HepG2 (cell line): Measurements from ENCODE around the gene F8.

Experiments used
- ATF2 ChIP-seq: sonication (generic); formaldehyde crosslinking; IDR thresholded peaks from 2 replicates; pipeline ENCODE4 v1.4.0; 2020; ENCODE audit warnings: missing genetic modification reagents
- CBX5 ChIP-seq: sonication (generic); formaldehyde crosslinking; IDR thresholded peaks from 2 replicates; pipeline ENCODE4 v1.4.0; 2020; ENCODE audit warnings: missing genetic modification reagents, borderline replicate concordance
- CTCF ChIP-seq: sonication (generic); formaldehyde crosslinking; IDR thresholded peaks from 2 replicates; pipeline ENCODE4 v1.5.0; 2020; ENCODE audit warnings: mild to moderate bottlenecking, missing genetic modification reagents, moderate library complexity
- DNMT1 ChIP-seq: sonication (generic); formaldehyde crosslinking; IDR thresholded peaks from 2 replicates; pipeline ENCODE4 v1.5.1; 2020; ENCODE audit warnings: mild to moderate bottlenecking, missing genetic modification reagents
- E2F5 ChIP-seq: sonication (generic); formaldehyde crosslinking; conservative IDR thresholded peaks from 2 replicates; pipeline ENCODE4 v1.4.0; 2020; ENCODE audit warnings: missing genetic modification reagents
- ETV6 ChIP-seq: sonication (generic); formaldehyde crosslinking; conservative IDR thresholded peaks from 2 replicates; pipeline ENCODE4 v1.4.0; 2020; ENCODE audit warnings: missing genetic modification reagents
- IKZF5 ChIP-seq: IDR thresholded peaks from 2 replicates; pipeline ENCODE4 v1.6.1; 2018; ENCODE audit warnings: missing genetic modification reagents, mild to moderate bottlenecking, missing compliant biosample characterization
- KDM6A ChIP-seq: IDR thresholded peaks from 2 replicates; pipeline ENCODE4 v1.6.1; 2016; ENCODE audit warnings: low read depth
- SP1 ChIP-seq, 2 experiments: fragments of 450-650 bp in 1 of 2; sonication (generic) in 1 of 2; formaldehyde crosslinking in 1 of 2; IDR thresholded peaks; 2 replicates each; pipeline versions ENCODE4 v1.4.0 to v1.6.1; 2016 to 2020; ENCODE audit warnings: missing genetic modification reagents in 1 of 2
- SUZ12 ChIP-seq: fragments of 150-350 bp; IDR thresholded peaks from 2 replicates; pipeline ENCODE4 v1.6.1; 2014; ENCODE audit warnings: low read depth, low read length
- TBP ChIP-seq: sonication (generic); formaldehyde crosslinking; IDR thresholded peaks from 2 replicates; pipeline ENCODE4 v1.5.0; 2020; ENCODE audit warnings: missing genetic modification reagents
- THAP11 ChIP-seq: IDR thresholded peaks from 2 replicates; pipeline ENCODE4 v1.6.1; 2016; ENCODE audit warnings: missing biosample characterization, missing genetic modification reagents
- ZNF510 ChIP-seq: sonication (generic); formaldehyde crosslinking; IDR thresholded peaks from 2 replicates; pipeline ENCODE4 v1.4.0; 2020; ENCODE audit warnings: low read depth, mild to moderate bottlenecking, missing genetic modification reagents

GRCh38 chrX:155031657-155032056, 9.1 kb upstream of the F8 start:
- TF ChIP-seq ATF2 (CRISPR knock-in tag) (no peak), DNMT1 (CRISPR knock-in tag) (no peak), ETV6 (CRISPR knock-in tag) (no peak), E2F5 (no peak), ZNF510 (CRISPR knock-in tag) (no peak), SUZ12 (no peak), CBX5 (CRISPR knock-in tag) (no peak), KDM6A (no peak), THAP11 (CRISPR knock-in tag) (no peak), SP1 (IDR thresholded peaks at IDR 0.05) (no peak), SP1 (CRISPR knock-in tag; IDR thresholded peaks at IDR 0.05) (no peak), CTCF (CRISPR knock-in tag) (no peak), IKZF5 (CRISPR knock-in tag) (no peak), TBP (no peak)
